NCI-H446 (cell line): ENCODE measurements around the gene VILL.
A peak's percentile ranks its signal among the peaks of the same experiment; 100 is the strongest.
"Not testable (repeated sequence)": the region's sequence is repeated elsewhere in the genome, so short reads cannot be mapped to it uniquely, and the experiment has no call there.

ENCODE experiments used
- DNase-seq, 2 experiments: peaks; one replicate each; lab custom pipeline; 2025; lab: John Stamatoyannopoulos, UW

Gene VILL

GRCh38 chr3:38017445-38018295 lies 27.1 kb downstream of the VILL start:
- DNase-seq = peak in 1 of 2 experiments; percentile 13

- no peak for DNase-seq
These were observed 28.0 kb downstream of the VILL start for GRCh38 chr3:38018296-38019266.

DNA sequence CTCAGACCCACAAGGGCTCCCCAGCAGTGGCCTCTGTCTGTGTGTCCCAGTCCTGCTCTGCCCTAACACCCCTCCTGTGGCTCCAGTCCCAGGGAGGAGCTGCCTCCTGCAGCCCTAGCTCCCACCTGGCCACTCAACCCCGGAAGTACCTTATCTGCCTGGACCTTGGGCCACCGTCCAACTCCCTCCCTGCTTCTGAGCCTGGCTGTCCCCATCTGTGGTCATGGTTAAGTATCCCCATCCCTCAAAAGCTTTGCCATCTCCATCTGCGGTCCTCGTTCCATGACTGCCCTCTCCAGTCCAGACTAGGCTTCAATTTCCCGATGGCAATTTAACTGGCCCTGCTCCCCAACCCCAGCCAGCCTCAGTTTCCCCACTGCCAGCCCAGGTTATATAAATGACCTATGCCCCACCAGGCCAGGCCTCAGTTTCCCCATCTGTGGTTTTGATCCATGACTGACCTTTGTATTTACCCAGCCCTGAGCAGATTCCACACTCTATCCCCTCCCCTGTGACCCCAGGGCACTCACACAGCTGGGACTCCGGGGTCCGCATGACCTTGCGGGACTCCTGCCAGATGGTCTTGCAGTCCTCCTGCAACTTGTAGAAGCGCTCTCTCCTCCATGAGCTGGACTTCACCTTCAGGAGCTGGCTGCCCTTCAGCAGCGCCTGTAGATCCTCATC lies 29.2 kb downstream of the VILL start:
- no peak for DNase-seq

DNA sequence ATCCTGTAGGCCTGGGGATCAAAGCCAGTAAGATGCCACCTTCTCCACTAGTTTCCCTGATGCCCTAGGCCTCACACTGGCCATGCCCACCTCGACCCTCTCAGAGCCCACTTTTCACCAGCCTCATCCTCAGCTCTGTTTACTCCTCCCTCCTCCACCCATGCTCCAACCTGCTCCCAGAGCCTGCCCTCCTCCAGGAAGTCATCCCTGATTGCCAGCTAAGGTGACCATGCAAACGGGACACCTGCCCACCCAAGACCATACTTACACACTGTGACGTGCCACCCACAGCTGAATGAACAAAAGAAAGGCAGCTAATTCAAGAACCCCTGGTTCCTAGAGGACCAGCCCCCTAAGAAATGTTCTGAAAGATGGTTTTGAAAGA lies 29.7 kb downstream of the VILL start:
- DNase-seq = no peak

GRCh38 chr3:38021196-38021595 lies 30.6 kb downstream of the VILL start:
- no peak for DNase-seq

- no peak for DNase-seq
These were observed 31.7 kb downstream of the VILL start for GRCh38 chr3:38022301-38022700.

DNA sequence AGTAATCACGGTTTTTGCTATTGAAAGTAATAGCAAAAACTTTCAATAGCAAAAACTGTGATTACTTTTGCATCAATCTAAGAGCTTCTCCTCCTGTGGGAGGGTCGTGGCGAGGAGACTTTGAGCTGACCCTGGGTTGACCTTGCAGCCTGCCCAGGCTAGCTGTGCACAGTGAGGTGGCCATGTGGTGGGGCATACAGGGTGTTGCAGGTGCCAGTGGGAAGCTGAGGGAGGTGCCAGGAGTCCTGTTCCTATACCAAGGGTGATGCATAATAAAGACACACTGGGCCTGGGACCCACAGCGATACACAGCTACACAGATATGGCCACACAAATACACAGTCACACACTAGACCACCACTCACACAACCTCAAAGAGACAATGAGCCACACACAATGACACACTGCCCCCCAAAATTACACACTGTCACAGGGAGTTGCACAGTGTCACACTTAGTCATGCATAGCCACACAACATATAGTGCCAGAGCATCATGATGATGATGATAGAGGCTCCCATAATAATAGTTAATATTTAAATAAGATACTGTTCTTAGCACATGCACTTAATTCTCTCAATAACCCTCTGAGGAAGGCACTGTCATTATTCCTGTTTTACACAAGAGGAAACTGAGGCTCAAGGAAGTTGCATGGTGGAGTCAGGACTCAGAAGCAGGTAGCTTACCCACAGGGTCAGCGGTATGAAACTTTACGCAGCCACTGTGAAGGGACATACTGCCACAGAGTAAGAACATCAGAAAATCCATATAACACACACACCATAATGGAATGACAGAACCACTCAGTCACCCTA lies 32.5 kb downstream of the VILL start:
- DNase-seq = no peak

DNA sequence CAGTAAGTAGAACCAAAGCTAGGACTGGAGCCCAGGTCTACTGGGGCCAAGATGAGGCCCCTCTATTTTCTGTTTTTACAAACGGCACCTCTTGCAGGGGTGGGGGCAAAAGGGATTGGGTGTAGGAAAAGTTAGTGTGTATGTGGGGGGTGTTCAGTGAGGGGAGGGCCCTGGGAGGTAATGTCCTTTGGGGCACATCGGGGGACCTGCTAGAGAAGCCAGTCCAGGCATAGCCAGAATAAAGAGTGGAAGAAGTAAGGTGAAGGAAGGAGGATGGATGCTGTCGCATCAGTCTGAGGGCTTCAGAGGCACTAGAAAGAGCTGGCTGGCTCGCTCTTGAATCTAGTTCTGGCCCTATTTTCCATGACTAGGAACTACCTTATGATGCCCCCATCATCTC lies 36.3 kb downstream of the VILL start:
- DNase-seq = no peak

DNA sequence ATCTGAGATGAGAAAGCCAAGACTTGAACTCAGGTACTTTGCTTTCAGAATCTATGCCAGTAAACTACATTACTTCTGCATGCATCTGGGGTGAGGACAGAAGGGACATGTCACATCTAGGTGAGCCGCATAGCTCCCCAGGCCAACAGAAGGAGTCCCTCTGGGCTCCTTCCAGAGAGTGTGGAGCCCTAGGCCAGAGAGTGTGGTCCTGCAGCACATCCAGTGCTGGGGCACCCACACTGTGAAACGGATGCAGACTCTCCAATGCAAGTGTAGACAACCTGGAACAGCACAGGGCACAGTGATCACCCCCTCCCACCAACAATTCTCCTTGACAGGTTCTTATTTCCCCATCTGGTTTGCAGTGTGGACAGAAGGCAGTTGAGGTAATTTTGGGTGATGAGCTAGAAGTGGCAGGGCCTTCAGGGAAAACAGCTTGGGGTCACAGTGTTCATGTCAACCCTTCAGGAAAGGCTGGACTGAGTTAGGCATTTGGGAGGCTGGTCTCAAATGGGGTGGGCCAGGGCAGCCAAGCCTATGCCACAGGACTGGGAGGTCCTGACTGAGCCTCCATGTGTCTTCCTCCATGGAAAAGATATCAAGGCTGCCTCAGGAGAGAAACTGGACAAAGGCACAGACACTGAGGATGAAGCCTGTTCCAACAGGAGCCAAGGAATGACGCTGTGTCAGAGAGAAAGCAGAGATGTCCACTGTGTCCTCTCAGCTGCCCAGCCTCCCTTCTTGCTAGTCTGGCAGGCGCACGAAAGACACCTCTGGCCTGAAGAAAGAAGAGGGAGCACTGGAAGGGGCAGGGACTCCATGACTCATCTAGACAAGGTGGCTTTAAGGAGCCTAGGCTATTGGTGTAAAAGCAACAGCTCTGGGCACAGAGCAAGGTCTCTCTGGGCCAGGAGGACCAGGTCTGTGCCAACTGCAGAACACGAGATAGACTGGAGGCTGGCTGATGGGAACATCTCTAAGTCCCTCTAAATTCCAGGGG lies 37.2 kb downstream of the VILL start:
- DNase-seq = no peak

DNA sequence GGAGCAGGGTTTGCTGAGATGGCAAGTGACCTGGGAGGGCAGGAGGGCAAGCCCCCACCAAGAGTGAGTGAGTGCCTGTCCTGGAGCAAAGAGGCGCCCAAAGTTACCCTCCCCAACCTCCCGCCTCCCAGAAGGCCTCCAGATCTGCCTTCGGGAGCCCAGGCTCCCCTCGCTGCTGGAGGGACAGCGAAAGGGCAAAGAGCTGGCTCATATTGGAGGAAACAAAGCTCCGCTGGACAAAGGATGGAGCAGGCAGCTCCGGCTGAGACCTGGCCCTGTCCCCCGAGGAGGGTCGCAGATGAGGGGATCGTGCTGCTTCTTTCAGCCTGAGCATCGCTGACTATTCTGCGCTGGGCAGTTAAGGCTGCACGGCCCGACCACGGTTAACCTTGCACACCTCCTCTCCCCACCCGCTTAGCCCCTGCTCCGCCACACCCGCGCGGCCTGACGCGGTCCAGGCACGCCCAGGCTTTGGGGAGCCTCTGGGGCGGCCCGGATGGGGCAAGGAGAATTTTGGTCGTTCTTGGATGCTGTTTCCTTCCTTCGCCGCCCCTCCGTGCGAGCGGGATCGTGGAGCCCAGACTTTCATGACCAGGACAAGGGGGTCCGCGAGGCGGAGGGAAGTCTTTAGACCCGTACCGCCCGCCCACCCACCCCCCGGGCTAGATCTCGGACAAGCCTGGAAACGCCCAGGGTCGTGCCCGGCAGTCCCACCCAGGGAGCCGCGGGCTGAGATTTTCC lies 38.2 kb downstream of the VILL start:
- DNase-seq = no peak

DNA sequence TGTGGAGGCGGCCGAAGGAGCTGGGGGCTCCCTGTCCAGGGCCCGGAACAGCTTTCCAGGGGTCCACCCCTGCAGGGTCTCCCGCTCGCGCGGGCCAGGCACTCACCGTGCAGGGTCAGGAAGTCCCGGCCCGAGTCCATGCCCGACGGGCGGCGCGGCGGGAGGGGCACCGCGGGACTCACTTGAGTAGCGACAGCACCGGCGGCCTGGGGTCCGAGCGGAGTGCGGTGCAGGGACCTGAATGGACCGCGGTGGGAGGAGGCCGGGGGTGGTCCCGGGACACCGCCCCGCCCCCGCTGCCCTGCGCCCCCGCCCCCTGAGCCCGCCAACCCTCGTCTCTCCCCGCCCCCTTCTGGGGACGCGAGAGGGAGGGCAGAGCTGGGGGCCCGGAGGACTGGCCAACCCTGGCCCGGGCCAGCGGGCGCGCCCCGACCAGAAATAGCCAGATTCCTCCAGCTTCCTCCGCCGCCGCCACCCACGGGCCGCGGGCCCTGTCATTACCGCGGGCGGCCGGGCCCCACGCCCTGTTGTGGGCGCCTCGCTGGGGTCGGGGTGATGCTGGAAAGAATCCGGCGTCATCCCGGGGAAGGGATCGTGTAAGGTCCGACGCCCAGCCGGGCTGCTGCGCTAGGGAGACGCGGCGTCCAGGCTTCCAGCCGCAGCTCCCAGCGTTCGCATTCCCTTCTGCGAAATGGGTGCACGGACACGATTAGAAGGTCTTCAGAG lies 39.0 kb downstream of the VILL start, which contains the start of gene PLCD1:
Gene PLCD1, minus strand, starts transcription at position 243 of the 726 bp plus-strand sequence. Its CDS starts 103 bp downstream, at position 140.
- no peak for DNase-seq

DNA sequence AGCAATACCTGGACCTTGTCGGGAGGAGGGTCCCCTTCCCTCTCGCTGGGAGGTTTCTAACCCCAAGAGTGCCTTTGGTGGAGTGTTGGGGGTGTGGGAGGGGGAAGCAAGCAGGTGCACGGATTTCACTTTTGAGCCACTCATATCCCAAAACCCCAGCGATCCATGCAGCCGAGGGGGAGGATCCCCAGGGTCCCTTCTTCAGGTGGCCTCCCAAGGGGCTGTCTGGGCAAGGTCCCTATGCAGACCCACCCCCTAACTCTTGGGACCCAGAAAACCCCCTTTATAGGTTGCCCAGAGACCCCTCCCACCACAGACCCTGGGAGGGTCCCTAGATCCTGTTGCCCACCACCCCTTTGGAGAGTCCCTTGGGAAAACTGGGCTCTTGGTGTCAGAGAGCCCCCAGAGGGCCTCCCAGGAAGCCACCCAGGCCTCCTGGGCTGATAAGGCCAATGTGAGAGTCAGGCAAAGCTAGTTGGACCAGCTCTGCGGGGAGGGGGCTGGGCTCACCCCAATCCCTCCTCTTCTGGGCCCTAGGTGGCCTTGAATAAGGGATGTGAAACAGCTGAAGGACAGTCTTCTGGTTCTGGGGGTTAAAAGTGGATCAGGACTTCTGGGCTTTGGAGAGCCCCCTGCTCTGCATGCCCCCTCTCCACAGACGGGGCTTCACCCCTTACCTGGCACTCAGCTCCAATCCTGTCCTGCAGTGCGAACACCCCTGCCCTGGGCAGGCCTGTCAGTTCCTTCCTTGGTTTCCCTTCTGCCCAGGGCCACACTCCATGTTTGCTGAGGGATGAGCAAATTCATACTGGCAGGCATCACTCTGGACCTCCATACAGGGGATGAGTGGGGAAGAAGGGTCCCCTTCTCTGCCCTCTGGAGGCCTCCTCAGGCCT lies 39.8 kb downstream of the VILL start:
- DNase-seq = no peak

- peak in 1 of 2 experiments; percentile 36 for DNase-seq
These were observed 40.7 kb downstream of the VILL start for GRCh38 chr3:38031022-38031994.

DNA sequence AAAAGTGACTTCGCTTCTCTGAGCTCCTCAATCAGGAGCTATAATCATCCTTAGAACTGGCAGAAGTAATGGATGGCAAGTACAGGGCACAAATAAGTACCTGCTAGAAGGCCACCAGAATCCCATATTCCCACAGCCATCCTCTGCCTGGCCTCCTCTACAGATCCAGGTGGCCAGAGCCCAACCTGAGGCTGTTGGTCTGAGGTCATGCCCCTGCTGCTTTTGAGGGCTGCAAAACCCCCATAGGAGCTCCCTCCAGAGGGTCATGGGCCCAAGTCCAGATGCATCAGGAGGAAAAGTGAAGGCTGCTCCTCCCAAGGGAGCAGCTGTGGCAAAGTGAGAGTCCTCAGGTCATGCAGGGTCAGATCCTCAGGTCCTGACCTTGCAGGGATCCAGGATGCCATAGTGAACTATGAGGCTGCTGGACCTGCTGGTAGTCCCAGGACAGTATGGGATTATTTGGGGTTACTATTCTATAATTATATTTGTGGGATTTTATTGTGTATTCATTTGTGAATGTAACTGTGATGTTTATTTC lies 41.8 kb downstream of the VILL start:
- DNase-seq = no peak

GRCh38 chr3:38033586-38033985 lies 43.0 kb downstream of the VILL start:
- not testable (repeated sequence) for DNase-seq

- DNase-seq = not testable (repeated sequence)
These were observed 43.7 kb downstream of the VILL start for GRCh38 chr3:38034335-38034734.
